Bronchial epithelial cell (primary cell): ENCODE results near the gene SF3B6. TPM values are rescaled to one million over a fixed set of nuclear protein-coding genes. Genes with fewer than 3 reads are reported as not detected.

Experiments
- DNase-seq: peaks from one replicate; pipeline ENCODE4 v3.0.0-alpha.2; 2010; ENCODE audit warnings: low read depth
- FAIRE-seq: peaks from 2 replicates; lab custom pipeline; 2011; peaks lifted over from hg19 to GRCh38; lab: Jason Lieb, UNC
- H3K27me3 ChIP-seq: 2 replicates; pipeline ENCODE4 v1.5.1; 2011; ENCODE audit warnings: low read length; ENCODE audit not compliant: control insufficient read depth, insufficient read depth
- H3K36me3 ChIP-seq: 2 replicates; pipeline ENCODE4 v1.5.1; 2011; ENCODE audit warnings: low read length; ENCODE audit not compliant: control insufficient read depth, insufficient read depth
- H3K4me3 ChIP-seq: 2 replicates; pipeline ENCODE4 v1.5.1; 2011; ENCODE audit warnings: mild to moderate bottlenecking, low read depth, low read length, control low read depth
- total RNA-seq: library from RNA; depleted of rRNA; stranded (reverse); fragments of >200 nt; gene quantifications from 2 replicates; pipeline ENCODE4 v1.2.1, GENCODE V29; 2014
- TF ChIP-seq, protein P1 (sequence below): IDR thresholded peaks from 2 replicates; pipeline ENCODE4 v1.5.1; 2011; ENCODE audit warnings: mild to moderate bottlenecking, moderate library complexity, low read length, control low read depth, inconsistent platforms; ENCODE audit not compliant: insufficient read depth, severe bottlenecking

The SF3B6 gene
- total RNA-seq, 1 donor from 2014 or later = 202 TPM

GRCh38 chr2:24077879-24078278 lies 1.8 kb upstream of the SF3B6 start:
- TF ChIP-seq, protein P1, sequence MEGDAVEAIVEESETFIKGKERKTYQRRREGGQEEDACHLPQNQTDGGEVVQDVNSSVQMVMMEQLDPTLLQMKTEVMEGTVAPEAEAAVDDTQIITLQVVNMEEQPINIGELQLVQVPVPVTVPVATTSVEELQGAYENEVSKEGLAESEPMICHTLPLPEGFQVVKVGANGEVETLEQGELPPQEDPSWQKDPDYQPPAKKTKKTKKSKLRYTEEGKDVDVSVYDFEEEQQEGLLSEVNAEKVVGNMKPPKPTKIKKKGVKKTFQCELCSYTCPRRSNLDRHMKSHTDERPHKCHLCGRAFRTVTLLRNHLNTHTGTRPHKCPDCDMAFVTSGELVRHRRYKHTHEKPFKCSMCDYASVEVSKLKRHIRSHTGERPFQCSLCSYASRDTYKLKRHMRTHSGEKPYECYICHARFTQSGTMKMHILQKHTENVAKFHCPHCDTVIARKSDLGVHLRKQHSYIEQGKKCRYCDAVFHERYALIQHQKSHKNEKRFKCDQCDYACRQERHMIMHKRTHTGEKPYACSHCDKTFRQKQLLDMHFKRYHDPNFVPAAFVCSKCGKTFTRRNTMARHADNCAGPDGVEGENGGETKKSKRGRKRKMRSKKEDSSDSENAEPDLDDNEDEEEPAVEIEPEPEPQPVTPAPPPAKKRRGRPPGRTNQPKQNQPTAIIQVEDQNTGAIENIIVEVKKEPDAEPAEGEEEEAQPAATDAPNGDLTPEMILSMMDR = no peak
- DNase-seq (no peak), FAIRE-seq (no peak)
- no peaks in the 10 kb centered on the region for H3K27me3 ChIP-seq
- H3K4me3 ChIP-seq = peak overlapping the region; percentile 66
- peaks cover 13% of the 10 kb centered on the region for H3K36me3 ChIP-seq

- FAIRE-seq (no peak), DNase-seq (peak; percentile 12)
- Histone ChIP-seq H3K36me3 (peaks cover 12% of the 10 kb centered on the region), H3K4me3 (peak overlapping the region; percentile 66), H3K27me3 (no peaks in the 10 kb centered on the region)
- TF ChIP-seq, protein P1 = no peak
These were observed 1.4 kb upstream of the SF3B6 start for GRCh38 chr2:24077535-24077877.

- no peaks in the 10 kb centered on the region for H3K27me3 ChIP-seq
- H3K4me3 ChIP-seq = peak overlapping the region; percentile 66
- H3K36me3 ChIP-seq = peaks cover 8% of the 10 kb centered on the region
- DNase-seq = no peak
- TF ChIP-seq, protein P1 = no peak
- FAIRE-seq = no peak
These were observed 866 bp upstream of the SF3B6 start for GRCh38 chr2:24076849-24077534.

DNA sequence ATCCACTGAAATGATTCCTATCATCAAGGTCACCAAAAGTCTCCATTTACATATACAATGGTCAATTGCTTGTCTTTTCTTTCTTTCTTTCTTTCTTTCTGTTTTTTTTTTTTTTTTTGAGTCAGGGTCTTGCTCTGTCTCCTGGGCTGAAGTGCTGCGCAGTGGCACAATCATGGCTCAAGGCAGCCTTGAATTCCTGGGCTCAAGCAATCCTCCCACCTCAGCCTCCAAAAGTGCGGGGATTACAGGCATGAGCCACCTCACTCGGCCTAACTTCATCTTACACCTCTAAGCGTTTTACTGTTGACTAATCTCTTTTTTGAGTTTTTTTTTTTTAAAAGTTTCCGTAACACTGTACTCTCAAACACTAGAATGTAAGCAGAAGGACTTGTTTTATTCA lies 867 bp downstream of the SF3B6 start:
- FAIRE-seq (no peak), DNase-seq (peak; percentile 26)
- TF ChIP-seq, protein P1 = no peak
- Histone ChIP-seq H3K36me3 (peaks cover 7% of the 10 kb centered on the region), H3K4me3 (peak overlapping the region; percentile 64), H3K27me3 (no peaks in the 10 kb centered on the region)

DNA sequence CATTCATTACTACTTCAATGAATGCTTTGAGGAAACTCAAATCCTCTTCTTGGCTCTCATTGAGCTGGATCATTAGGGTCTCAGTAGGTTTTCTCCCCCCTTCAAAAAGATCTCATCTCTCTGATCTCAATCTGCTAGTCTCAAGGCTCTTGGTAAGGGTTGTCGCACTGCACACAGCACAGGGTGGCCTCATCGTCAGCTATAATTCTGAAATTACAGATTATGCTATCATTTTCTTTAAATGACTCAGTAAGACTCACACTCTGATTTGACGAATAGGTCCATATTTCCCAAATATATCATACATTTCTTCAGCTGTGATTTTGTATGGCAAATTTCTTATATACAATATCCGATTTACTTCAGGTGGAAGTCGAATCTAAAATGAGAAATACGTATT lies 2.3 kb downstream of the SF3B6 start:
- DNase-seq = no peak
- no peak for FAIRE-seq
- H3K4me3 ChIP-seq = no peak overlapping the region
- H3K27me3 ChIP-seq = no peaks in the 10 kb centered on the region
- peaks cover 11% of the 10 kb centered on the region for H3K36me3 ChIP-seq
- TF ChIP-seq, protein P1 = no peak

GRCh38 chr2:24072259-24072658 lies 3.9 kb downstream of the SF3B6 start:
- DNase-seq (no peak), FAIRE-seq (no peak)
- Histone ChIP-seq H3K4me3 (no peak overlapping the region), H3K27me3 (no peaks in the 10 kb centered on the region), H3K36me3 (peaks cover 14% of the 10 kb centered on the region)
- TF ChIP-seq, protein P1 = no peak
